Measurements from ENCODE around the gene AIFM1.
A peak's percentile ranks its signal among the peaks of the same experiment; 100 is the strongest.

The AIFM1 gene

GRCh38 chrX:130165703-130166502, at the start of gene AIFM1:
Gene AIFM1, minus strand, starts transcription at chrX:130165841. Its CDS starts 185 bp downstream, at chrX:130165656.
- peak; percentile 95 for DNase-seq

GRCh38 chrX:130213376-130213775, 47.7 kb upstream of the AIFM1 start:
- DNase-seq, result no peak

- DNase-seq, result no peak
Measured at GRCh38 chrX:130212371-130212770, 46.7 kb upstream of the AIFM1 start.

GRCh38 chrX:130211415-130212186, 46.0 kb upstream of the AIFM1 start:
- no peak for DNase-seq

GRCh38 chrX:130204647-130205046, 39.0 kb upstream of the AIFM1 start:
- DNase-seq, result no peak

- no peak for DNase-seq
Measured at GRCh38 chrX:130197464-130197863, 31.8 kb upstream of the AIFM1 start.

GRCh38 chrX:130196466-130196865, 30.8 kb upstream of the AIFM1 start:
- no peak for DNase-seq

- DNase-seq, result no peak
Measured at GRCh38 chrX:130190801-130191200, 25.2 kb upstream of the AIFM1 start.

- no peak for DNase-seq
Measured at GRCh38 chrX:130186651-130187050, 21.0 kb upstream of the AIFM1 start.

GRCh38 chrX:130184857-130185256, 19.2 kb upstream of the AIFM1 start:
- no peak for DNase-seq

GRCh38 chrX:130184168-130184567, 18.5 kb upstream of the AIFM1 start:
- DNase-seq, result no peak

- DNase-seq, result no peak
Measured at GRCh38 chrX:130179579-130180215, 14.1 kb upstream of the AIFM1 start.

GRCh38 chrX:130179170-130179569, 13.5 kb upstream of the AIFM1 start:
- no peak for DNase-seq

- DNase-seq, result no peak
Measured at GRCh38 chrX:130176942-130177341, 11.3 kb upstream of the AIFM1 start.

- DNase-seq, result no peak
Measured at GRCh38 chrX:130176354-130176776, 10.7 kb upstream of the AIFM1 start.

GRCh38 chrX:130174937-130175336, 9.3 kb upstream of the AIFM1 start:
- DNase-seq, result no peak

- DNase-seq, result no peak
Measured at GRCh38 chrX:130174045-130174704, 8.5 kb upstream of the AIFM1 start.

- DNase-seq, result no peak
Measured at GRCh38 chrX:130173190-130173895, 7.7 kb upstream of the AIFM1 start.

- DNase-seq, result no peak
Measured at GRCh38 chrX:130172127-130172845, 6.6 kb upstream of the AIFM1 start.

GRCh38 chrX:130171446-130172126, 5.9 kb upstream of the AIFM1 start, which contains the start of gene RAB33A:
Gene RAB33A, plus strand, starts transcription at chrX:130171962. Its CDS starts 101 bp downstream, at chrX:130172063.
- no peak for DNase-seq

Data from right hindlimb (tissue), 1 donor.